GM18519 (cell line): ENCODE data around the gene KRT81.
A peak's percentile ranks its signal among the peaks of the same experiment; 100 is the strongest.

Experiments used
- ATAC-seq: cut with Tn5 transposase; IDR thresholded peaks from one replicate; pipeline ENCODE4 v1.9.1; 2021; ENCODE audit warnings: mild to moderate bottlenecking, moderate library complexity; ENCODE audit not compliant: unreplicated experiment, low FRiP score

The KRT81 gene

GRCh38 chr12:52291267-52291935 is at the start of gene KRT81:
TSS of gene KRT81 (minus strand) at chr12:52291534. CDS start at chr12:52291465, 69 bp downstream.
- ATAC-seq, result no peak

GRCh38 chr12:52338241-52338960 is 47.1 kb upstream of the KRT81 start:
- no peak for ATAC-seq

DNA sequence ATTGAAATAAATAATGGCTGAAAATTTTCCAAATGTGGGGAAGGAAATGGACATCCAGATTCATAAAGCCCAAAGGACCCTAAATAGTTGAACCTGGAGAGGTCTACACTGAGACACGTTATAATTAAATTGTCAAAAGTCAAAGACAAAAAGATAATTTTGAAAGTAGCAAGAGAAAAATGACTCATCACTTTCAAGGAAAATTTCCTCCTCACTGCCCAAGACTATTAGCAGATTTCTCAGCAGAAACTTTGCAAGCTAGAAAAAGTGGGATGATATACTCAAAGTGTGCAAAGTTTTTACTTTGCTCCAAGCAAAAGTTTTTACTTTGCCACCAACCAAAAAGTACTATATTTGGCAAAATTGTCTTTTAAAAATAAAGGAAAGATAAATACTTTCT is 45.7 kb upstream of the KRT81 start:
- ATAC-seq, result no peak

DNA sequence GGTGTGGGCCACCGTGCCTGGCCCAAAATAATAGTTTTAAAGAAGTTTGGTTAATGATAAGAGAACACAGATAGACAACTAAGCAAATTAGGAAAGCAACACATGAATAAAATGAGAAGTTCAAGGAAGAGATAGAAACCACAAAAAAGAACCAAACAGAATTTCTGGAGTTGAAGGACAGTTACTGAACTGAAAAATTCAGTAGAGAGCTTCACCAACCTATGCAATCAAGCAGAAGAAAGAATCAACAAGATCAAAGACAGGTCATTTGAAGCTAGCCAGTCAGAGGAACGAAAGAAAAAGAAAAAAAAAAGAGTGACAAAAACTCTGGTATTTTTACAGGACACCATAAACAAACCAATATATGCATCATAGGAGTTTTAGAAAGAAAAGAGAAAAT is 45.3 kb upstream of the KRT81 start:
- no peak for ATAC-seq

GRCh38 chr12:52335598-52336262 is 44.4 kb upstream of the KRT81 start:
- ATAC-seq, result no peak

DNA sequence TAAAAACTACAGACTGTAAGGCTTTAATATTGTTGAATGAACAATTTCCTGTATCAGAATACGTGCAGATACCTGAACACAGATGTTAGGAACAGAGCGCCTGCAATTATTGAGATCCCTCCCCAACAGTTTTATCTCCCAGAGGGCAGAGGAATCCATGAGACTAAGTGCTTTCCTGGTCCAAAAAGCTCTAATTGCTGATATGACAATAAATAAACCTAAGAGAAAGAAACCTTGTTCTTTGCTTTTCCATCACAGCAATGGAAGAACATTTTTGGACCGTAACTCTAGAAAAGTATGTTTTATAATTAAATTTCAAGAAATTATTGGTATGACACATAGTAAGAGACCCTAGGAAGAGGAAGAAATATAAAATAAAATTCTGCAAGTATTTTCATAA is 42.9 kb upstream of the KRT81 start:
- no peak for ATAC-seq

- ATAC-seq, result no peak
These were observed 42.0 kb upstream of the KRT81 start for GRCh38 chr12:52333321-52333720.

GRCh38 chr12:52332381-52332780 is 41.0 kb upstream of the KRT81 start:
- ATAC-seq, result no peak

DNA sequence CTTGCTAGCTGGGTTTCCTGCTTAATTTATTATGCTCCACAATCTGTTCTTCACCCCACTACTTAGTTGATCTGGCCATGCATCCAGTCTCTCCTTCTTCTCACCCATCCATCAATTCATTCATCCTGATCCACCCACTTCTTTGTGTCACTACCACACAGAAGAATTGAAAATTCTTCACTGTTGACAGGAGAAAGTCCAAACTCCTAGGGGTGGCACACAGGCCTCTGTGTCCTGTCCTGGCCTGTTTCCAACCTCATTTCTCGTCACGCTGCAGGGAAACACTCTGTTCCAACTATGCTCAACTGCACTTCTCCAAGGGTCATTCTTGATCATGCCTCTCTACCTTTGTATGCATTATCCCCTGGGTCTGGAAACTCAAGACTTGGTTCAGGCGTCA is 40.5 kb upstream of the KRT81 start:
- no peak for ATAC-seq

DNA sequence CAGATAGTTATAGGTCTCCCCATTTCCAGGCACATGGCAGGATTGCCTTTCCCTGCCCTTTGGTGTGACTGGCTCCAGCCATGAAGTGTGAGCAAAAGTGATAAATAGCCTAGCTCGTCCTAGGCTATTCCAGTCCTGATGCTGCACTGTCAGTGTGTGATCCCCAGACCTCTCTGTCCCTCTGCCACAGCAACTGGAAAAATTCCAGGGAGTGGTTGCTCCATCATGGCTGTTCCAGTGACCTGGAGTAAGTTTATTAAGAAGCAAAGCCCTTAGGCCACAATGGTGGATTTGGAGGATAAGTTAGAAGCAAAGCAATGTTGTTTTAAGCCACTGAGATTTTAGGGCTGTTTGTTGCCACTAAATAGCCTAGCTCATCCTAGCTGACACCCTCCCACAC is 39.7 kb upstream of the KRT81 start:
- no peak for ATAC-seq

DNA sequence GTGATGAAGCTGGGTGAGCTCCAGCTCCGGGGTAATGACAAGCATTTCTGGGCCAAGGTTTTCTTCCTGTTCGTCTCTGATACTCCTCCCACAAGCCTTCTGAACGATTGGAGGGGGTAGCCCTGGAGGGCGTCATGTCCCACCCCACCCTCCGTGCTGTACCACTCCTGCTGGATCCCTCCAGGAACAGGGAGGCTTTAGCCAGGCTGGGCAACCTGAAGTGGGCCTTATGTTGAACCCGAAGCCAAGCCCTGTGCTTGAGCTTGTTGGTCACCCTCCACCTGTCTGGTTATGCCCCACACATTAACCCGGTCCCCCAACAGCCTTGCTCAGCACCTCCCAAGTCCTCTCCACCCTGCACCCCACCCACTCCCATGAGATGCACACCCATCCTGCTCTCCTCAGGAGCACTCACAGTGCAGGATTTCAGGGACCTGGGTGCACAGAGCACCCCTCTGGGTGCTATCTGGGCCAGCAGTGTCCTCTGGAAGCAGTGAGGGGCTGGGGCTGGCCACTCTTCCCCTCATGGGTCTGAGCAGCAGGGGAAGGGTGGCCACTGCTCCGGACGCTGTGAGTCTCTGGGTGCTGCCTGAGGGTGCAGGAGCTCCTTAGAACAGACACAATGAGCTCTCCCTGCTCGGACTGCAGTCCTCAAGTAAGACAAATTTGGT is 36.6 kb upstream of the KRT81 start:
- ATAC-seq, result no peak

GRCh38 chr12:52327052-52327829 is 35.9 kb upstream of the KRT81 start:
- ATAC-seq, result peak; percentile 82

GRCh38 chr12:52324153-52324444 is 32.8 kb upstream of the KRT81 start:
- no peak for ATAC-seq

GRCh38 chr12:52323416-52324152 is 32.2 kb upstream of the KRT81 start:
- ATAC-seq, result no peak

GRCh38 chr12:52323001-52323400 is 31.7 kb upstream of the KRT81 start:
- ATAC-seq, result no peak

- ATAC-seq, result no peak
These were observed 30.7 kb upstream of the KRT81 start for GRCh38 chr12:52322069-52322468.

DNA sequence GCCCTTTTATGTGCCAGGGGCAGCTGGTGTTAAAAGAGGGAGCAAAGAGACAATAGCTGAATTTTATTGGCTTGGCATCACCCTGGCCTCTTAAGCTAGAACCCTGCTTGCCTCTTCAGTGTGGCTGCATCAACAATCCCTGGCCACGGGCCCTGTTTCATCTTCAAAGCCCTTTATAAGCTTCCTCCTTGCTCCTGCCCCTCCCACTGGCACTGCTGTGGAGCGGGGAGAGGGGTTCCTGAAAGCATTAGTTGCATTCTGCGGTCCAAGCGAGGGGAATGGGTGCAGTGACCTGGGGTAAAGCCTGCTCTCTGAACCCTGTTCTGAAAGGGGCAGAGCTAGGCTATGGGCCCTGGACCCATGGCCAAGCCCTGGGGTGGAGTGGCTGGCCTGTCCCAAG is 30.1 kb upstream of the KRT81 start:
- no peak for ATAC-seq

DNA sequence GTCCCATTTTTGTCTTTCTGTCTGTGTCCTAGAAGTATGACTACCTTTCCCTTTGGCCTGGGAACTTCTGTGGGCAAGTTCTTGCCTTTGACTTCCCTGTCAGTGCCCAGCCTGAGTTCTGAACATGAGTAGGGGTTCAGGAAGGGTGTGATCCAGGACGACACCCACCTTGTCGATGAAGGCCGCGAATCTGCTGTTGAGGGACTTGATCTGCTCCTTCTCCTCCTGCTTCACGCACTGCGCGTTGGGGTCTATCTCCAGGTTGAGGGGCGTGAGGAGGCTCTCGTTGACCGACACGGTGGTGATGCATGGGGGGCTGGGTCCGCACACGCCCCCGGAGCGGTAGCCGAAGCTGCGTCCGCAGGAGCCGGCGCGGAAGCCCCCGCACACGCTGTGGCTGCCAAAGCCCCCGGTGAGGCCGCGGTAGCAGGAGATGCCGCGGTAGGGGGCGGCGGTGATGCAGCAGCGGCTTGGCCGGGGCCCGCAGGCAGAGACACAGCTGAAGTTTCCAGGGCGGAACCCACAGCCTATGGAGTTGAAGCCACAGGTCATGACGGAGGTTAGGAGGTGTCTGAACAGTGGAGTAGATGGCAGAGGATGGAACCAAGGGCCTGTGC is 29.6 kb upstream of the KRT81 start, which contains the start of gene KRT83:
Gene KRT83 (minus strand): TSS at position 615 of the 617 bp plus-strand sequence. CDS start 63 bp downstream, at position 552.
- ATAC-seq, result no peak

DNA sequence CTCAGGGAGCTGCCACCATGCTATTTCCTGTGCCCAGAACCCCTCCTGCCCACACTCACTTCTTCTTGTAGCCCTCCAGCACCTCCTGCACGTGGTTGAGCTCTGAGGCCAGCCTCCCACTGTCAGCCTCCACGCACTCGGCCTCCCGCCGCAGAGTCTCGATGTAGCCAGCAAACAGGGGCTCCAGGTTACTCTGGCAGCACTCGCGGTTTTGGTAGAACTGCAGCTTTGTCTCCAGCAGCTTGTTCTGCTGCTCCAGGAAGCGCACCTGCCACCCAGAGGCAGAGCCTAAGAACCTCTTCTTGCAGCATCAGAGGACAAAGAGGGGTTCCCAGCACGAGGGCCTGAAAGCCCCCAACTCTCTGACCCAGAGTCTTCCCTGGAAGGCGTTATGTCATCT is 27.8 kb upstream of the KRT81 start:
- ATAC-seq, result no peak
